H1 (cell line): ENCODE data around the gene FBXO44.
A peak's percentile ranks its signal among the peaks of the same experiment; 100 is the strongest.

Source experiments
- BACH1 ChIP-seq: IDR thresholded peaks from 2 replicates; pipeline ENCODE4 v1.6.1; 2012; ENCODE audit warnings: low read length, improper control_type of control experiment
- CBX8 ChIP-seq: fragments of 300-800, 300-1000 bp; sonication (generic); IDR thresholded peaks from 2 replicates; pipeline ENCODE4 v1.7.1; 2016; ENCODE audit warnings: low read depth, low read length, borderline replicate concordance
- CHD2 ChIP-seq: IDR thresholded peaks from 2 replicates; pipeline ENCODE4 v1.6.1; 2012; ENCODE audit warnings: low read length, improper control_type of control experiment
- CTCF ChIP-seq, 3 experiments: IDR thresholded peaks; 1 replicate in 2 of 3; 2 replicates in 1 of 3; pipeline versions ENCODE4 v1.5.1 to v1.6.1; 2011; ENCODE audit warnings: low read length in 3 of 3, mild to moderate bottlenecking in 3 of 3, inconsistent platforms in 2 of 3, low read depth in 1 of 3, moderate library complexity in 1 of 3; ENCODE audit not compliant: insufficient read depth in 1 of 3; ENCODE audit errors: control extremely low read depth in 1 of 3
- EP300 ChIP-seq, 2 experiments: IDR thresholded peaks; 1 replicate in 1 of 2; 2 replicates in 1 of 2; pipeline ENCODE4 v1.6.1; 2011 to 2012; ENCODE audit warnings: low read depth in 2 of 2, low read length in 2 of 2, mild to moderate bottlenecking in 2 of 2, borderline replicate concordance in 1 of 2, inconsistent platforms in 1 of 2, moderate library complexity in 1 of 2
- EZH2 ChIP-seq: fragments of 200-600 bp; sonication (generic); IDR thresholded peaks from 2 replicates; pipeline ENCODE4 v1.7.1; 2012; ENCODE audit warnings: low read depth, mild to moderate bottlenecking, moderate library complexity, low read length, inconsistent platforms; ENCODE audit not compliant: severe bottlenecking
- GTF2F1 ChIP-seq: IDR thresholded peaks from 2 replicates; pipeline ENCODE4 v1.6.1; 2012; ENCODE audit warnings: low read depth, low read length, improper control_type of control experiment, borderline replicate concordance
- JUND ChIP-seq: IDR thresholded peaks from 2 replicates; pipeline ENCODE4 v1.6.1; 2011; ENCODE audit warnings: mild to moderate bottlenecking, improper control_type of control experiment, low read length
- MAX ChIP-seq: IDR thresholded peaks from 2 replicates; pipeline ENCODE4 v1.6.1; 2012; ENCODE audit warnings: inconsistent platforms
- POLR2A ChIP-seq, 2 experiments: IDR thresholded peaks; 1 replicate in 1 of 2; 2 replicates in 1 of 2; pipeline ENCODE4 v1.6.1; 2011; ENCODE audit warnings: low read depth in 2 of 2, low read length in 2 of 2, mild to moderate bottlenecking in 2 of 2; ENCODE audit errors: control extremely low read depth in 1 of 2
- RNF2 ChIP-seq: fragments of 200-900, 300-1000 bp; sonication (generic); IDR thresholded peaks from 2 replicates; pipeline ENCODE4 v1.7.1; 2016; ENCODE audit warnings: borderline replicate concordance, low read depth, mild to moderate bottlenecking, antibody characterized with exemption, low read length; ENCODE audit not compliant: poor library complexity, severe bottlenecking; ENCODE audit errors: missing control alignments
- TAF7 ChIP-seq: optimal IDR thresholded peaks from 2 replicates; pipeline ENCODE3; 2011; ENCODE audit warnings: low read depth, mild to moderate bottlenecking, inconsistent platforms, low read length, moderate library complexity, borderline replicate concordance
- ZNF274 ChIP-seq: IDR thresholded peaks from 2 replicates; pipeline ENCODE4 v1.7.0; 2012; ENCODE audit warnings: low read length, borderline replicate concordance; ENCODE audit errors: extremely low read depth

GRCh38 chr1:11664336-11665065 is 9.8 kb downstream of the FBXO44 start:
- TF ChIP-seq MAX, result 0 out of 2 replicates have a peak, but pooled peaks have one; percentile 16
- TF ChIP-seq TAF7, result no peak
- TF ChIP-seq GTF2F1, result no peak
- no peak for TF ChIP-seq EZH2
- TF ChIP-seq CTCF (IDR thresholded peaks at IDR 0.05; ENCODE audit: control extremely low read depth in 1 of 3, insufficient read depth in 1 of 3, low read depth in 1 of 3, low read length in 3 of 3), result no peak
- no peak for TF ChIP-seq RNF2
- TF ChIP-seq BACH1, result no peak
- no peak for TF ChIP-seq ZNF274
- peak in 1 of 2 experiments; percentile 7; a peak in 1 of 3 replicates for TF ChIP-seq POLR2A (IDR thresholded peaks at IDR 0.05; ENCODE audit: control extremely low read depth in 1 of 2, low read depth in 2 of 2, low read length in 2 of 2)
- TF ChIP-seq JUND, result no peak
- no peak for TF ChIP-seq EP300 (IDR thresholded peaks at IDR 0.05; ENCODE audit: borderline replicate concordance in 1 of 2, low read depth in 2 of 2, low read length in 2 of 2)
- TF ChIP-seq CHD2, result no peak
- no peak for TF ChIP-seq CBX8
